GM12891 (cell line): Measurements from ENCODE around the gene WIZ.

Experiments used
- PAX5 ChIP-seq: IDR thresholded peaks from 2 replicates; pipeline ENCODE4 v1.6.1; 2011; ENCODE audit warnings: low read length, moderate library complexity, mild to moderate bottlenecking; ENCODE audit not compliant: insufficient read depth, severe bottlenecking
- POLR2A ChIP-seq: IDR thresholded peaks from 2 replicates; pipeline ENCODE4 v1.6.1; 2011; ENCODE audit warnings: low read depth, low read length, control low read depth
- POLR2AphosphoS5 ChIP-seq: IDR thresholded peaks from 2 replicates; pipeline ENCODE4 v1.6.1; 2011; ENCODE audit warnings: low read depth, low read length, control low read depth
- SPI1 ChIP-seq: IDR thresholded peaks from 2 replicates; pipeline ENCODE4 v1.6.1; 2011; ENCODE audit warnings: low read depth, low read length, control low read depth
- TAF1 ChIP-seq: IDR thresholded peaks from 2 replicates; pipeline ENCODE4 v1.6.1; 2011; ENCODE audit warnings: low read depth, low read length, control low read depth

- TF ChIP-seq POLR2AphosphoS5 (no peak), POLR2A (no peak), SPI1 (no peak), TAF1 (no peak), PAX5 (no peak)
Observed at GRCh38 chr19:15400521-15401396, 49.0 kb downstream of the WIZ start.
